Esophagus squamous epithelium (tissue), 5 donors: ENCODE results near the gene LHCGR. TPM values are rescaled to one million over a fixed set of nuclear protein-coding genes. Genes with fewer than 3 reads are reported as not detected.

ENCODE experiments used
- DNase-seq: peaks from one replicate; lab custom pipeline; 2025; lab: John Stamatoyannopoulos, UW
- H3K27ac ChIP-seq, 4 donors: fragments of 200-600 bp; sonication (generic); one replicate each; pipeline ENCODE4 v1.5.1; 2016 to 2019; ENCODE audit warnings: mild to moderate bottlenecking in 1 of 4
- H3K27me3 ChIP-seq, 4 donors: fragments of 200-600 bp; sonication (generic); 1 replicate in 3 of 4; 2 replicates in 1 of 4; pipeline versions ENCODE4 v1.5.1 to v1.6.0; 2017 to 2021; ENCODE audit warnings: antibody characterized with exemption in 1 of 4
- H3K36me3 ChIP-seq, 3 donors: fragments of 200-600 bp; sonication (generic); one replicate each; pipeline ENCODE4 v1.5.1; 2016 to 2019
- H3K4me1 ChIP-seq, 3 donors: fragments of 200-600 bp; sonication (generic); one replicate each; pipeline ENCODE4 v1.5.1; 2017 to 2019
- H3K4me3 ChIP-seq, 4 donors: fragments of 200-600 bp; sonication (generic); 1 replicate in 3 of 4; 2 replicates in 1 of 4; pipeline ENCODE4 v1.5.1; 2016 to 2019; ENCODE audit warnings: mild to moderate bottlenecking in 2 of 4, moderate library complexity in 1 of 4
- H3K9me3 ChIP-seq, 3 donors: fragments of 200-600 bp; sonication (generic); one replicate each; pipeline ENCODE4 v1.5.1; 2016 to 2019
- POLR2A ChIP-seq, 4 donors: fragments of 450-650 bp; IDR thresholded peaks; one replicate each; pipeline ENCODE4 v1.6.1; 2017; ENCODE audit warnings: antibody characterized with exemption in 4 of 4, mild to moderate bottlenecking in 4 of 4, moderate library complexity in 3 of 4
- WGBS, 2 donors: methylation state at CpG; one replicate each; pipeline ENCODE4 v1.1.5; 2018; 5-methylcytosine and 5-hydroxymethylcytosine counted together
- intact Hi-C: fragments of 100-400 bp; cut with DNase I; formaldehyde crosslinking; loops from one replicate; pipeline ENCODE4 v1.15.0; 2022
- total RNA-seq, 4 donors: library from RNA; depleted of rRNA; stranded (reverse); fragments of >200 nt; gene quantifications; one replicate each; pipeline ENCODE4 v1.1.0, GENCODE V29; 2016
- TF ChIP-seq, protein P1 (sequence below), 6 experiments: fragments of 450-650 bp in 4 of 6; fragments of 200-600 bp in 2 of 6; sonication (generic) in 2 of 6; IDR thresholded peaks; one replicate each; pipeline ENCODE4 v1.5.1; 2016 to 2019; ENCODE audit warnings: antibody characterized with exemption in 6 of 6, mild to moderate bottlenecking in 4 of 6, moderate library complexity in 4 of 6
- donor health status: DM: yes; HTN: yes; CAD: no.

Gene LHCGR
- total RNA-seq, 4 donors from 2014 or later, result 0.22 to 0.76 TPM; not detected in 2

DNA sequence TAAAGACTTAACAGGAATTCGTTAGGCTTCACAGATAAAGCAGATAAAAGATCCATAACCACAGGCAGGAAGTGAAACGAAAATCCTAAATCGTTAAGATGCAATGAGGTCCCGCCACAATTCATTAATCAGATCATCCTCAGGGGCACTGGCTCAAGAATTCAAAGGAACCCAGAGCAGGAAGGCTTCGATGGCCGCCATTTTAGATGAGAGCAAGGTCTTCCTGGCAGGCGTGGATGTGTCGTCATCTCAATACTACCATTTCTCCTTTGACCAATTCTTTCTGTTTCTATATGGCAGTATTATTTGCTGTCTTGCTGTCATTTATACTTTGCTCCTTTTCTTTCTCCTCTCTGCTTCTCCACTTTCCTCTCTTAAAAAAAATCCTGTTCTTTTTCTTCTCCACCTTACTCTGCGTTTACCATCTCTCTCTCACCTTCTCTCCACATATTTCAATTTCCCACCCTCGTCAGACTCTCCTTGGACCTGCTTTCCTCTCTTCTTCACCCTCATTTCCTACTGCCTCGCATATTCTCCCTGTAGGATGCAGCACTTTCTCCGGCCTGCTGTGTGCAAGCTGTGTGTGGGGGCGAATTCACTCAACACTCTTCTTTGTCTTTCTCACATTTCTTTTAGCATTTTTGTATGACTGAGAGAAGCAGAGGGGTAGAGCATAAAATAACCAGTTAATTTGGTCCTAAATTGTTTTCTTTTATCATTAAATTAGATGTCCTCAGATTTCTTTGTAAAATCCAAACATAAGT is 35.1 kb upstream of the LHCGR start:
- WGBS, 2 donors, result 73% methylated on average over 13 of the region's 13 CpGs
- intact Hi-C loops, result no loop called here
- TF ChIP-seq, protein P1, sequence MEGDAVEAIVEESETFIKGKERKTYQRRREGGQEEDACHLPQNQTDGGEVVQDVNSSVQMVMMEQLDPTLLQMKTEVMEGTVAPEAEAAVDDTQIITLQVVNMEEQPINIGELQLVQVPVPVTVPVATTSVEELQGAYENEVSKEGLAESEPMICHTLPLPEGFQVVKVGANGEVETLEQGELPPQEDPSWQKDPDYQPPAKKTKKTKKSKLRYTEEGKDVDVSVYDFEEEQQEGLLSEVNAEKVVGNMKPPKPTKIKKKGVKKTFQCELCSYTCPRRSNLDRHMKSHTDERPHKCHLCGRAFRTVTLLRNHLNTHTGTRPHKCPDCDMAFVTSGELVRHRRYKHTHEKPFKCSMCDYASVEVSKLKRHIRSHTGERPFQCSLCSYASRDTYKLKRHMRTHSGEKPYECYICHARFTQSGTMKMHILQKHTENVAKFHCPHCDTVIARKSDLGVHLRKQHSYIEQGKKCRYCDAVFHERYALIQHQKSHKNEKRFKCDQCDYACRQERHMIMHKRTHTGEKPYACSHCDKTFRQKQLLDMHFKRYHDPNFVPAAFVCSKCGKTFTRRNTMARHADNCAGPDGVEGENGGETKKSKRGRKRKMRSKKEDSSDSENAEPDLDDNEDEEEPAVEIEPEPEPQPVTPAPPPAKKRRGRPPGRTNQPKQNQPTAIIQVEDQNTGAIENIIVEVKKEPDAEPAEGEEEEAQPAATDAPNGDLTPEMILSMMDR (IDR thresholded peaks at IDR 0.05), result no peak
- no peak for TF ChIP-seq POLR2A (IDR thresholded peaks at IDR 0.05)
- Histone ChIP-seq H3K9me3 (no peaks in the 10 kb centered on the region), H3K27me3 (no peaks in the 10 kb centered on the region), H3K4me1 (no peaks in the 10 kb centered on the region), H3K36me3 (no peaks in the 10 kb centered on the region), H3K27ac (no peak overlapping the region), H3K4me3 (no peak overlapping the region)
- no peak for DNase-seq

DNA sequence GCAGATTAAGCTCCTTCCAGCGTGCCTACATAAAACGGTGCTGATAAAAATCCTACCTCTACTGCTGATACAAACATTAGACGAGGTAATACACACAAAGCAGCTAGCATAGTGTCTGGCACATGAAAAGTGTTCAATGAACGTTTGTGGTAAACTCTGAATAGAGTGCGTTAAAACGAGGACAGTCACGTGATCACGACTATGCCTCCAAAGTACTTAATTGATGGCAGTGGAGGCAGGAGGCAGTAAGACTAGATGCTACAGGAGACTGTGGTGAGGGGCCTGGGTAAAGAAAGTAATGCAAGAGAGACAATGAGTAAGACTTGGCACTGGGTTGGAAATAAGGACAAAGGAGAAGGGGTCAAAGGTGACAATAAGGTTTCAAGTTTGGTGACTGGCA is 32.1 kb upstream of the LHCGR start:
- Histone ChIP-seq H3K9me3 (no peaks in the 10 kb centered on the region), H3K27me3 (no peaks in the 10 kb centered on the region), H3K4me3 (no peak overlapping the region), H3K27ac (no peak overlapping the region), H3K4me1 (no peaks in the 10 kb centered on the region), H3K36me3 (no peaks in the 10 kb centered on the region)
- intact Hi-C loops, result no loop called here
- no peak for DNase-seq
- 77 to 86% methylated on average over 8 of the region's 8 CpGs for WGBS, 2 donors
- TF ChIP-seq POLR2A (IDR thresholded peaks at IDR 0.05), result no peak
- TF ChIP-seq, protein P1 (IDR thresholded peaks at IDR 0.05), result no peak

DNA sequence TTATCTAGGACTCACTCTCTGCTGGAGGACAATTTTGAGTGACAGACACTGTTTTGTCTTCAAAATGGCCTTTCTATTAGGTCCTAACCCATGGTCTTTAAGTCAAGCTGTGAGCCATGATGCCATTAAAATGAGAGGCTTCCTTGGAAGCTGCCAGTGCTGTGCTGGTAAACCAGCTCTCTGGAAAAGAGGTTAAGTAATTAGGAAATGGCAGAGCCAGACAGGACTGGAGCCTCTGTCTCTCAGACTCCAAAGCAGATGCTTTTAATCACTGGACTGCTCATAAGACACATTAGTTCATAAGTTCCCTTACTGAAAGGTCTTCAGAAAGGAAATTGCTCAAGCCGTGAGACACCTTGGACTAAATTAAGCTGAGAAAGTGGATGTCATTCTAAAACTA is 25.8 kb upstream of the LHCGR start:
- TF ChIP-seq, protein P1 (IDR thresholded peaks at IDR 0.05), result no peak
- TF ChIP-seq POLR2A (IDR thresholded peaks at IDR 0.05), result no peak
- no peaks in the 10 kb centered on the region for H3K9me3 ChIP-seq
- no peak overlapping the region for H3K27ac ChIP-seq
- H3K4me3 ChIP-seq, result no peak overlapping the region
- H3K27me3 ChIP-seq, result no peaks in the 10 kb centered on the region
- intact Hi-C loops, result no loop called here
- H3K4me1 ChIP-seq, result no peaks in the 10 kb centered on the region
- no peaks in the 10 kb centered on the region for H3K36me3 ChIP-seq
- no peak for DNase-seq
- 78 to 83% methylated on average over 1 of the region's 1 CpG for WGBS, 2 donors

DNA sequence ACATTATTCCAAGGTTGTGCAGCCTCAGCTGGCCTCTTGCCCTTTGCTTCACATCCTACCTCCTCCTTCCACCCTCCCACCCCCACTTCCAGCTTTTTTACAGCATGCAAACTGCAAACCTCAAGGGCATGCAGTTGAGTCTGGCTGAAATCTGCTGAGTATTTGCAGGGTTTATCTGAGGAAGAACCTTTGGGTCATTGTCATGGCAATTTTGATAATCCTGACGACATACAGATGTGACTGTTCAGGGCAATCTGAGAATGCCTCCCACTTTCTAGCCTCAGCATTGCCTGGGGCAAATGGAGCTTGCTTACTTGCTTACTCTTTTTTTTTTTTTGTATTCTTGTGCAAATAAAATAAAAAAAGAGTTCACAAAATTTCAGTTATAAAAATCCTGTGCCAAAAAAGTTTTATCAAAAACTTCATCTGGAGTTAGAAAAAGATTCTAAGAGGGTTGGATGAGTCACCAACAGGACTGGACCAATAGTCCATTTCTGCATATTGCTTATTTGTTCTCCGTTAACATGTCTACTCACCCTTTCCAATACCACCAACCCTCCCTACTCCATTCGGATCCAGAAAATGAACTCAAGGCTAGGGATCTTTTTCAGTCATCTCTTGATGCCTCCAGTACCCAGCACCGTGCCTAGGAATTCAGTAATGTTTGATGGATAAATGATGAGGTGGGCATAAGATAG is 23.6 kb upstream of the LHCGR start:
- no peaks in the 10 kb centered on the region for H3K27me3 ChIP-seq
- WGBS, 2 donors, result 50 to 62% methylated on average over 4 of the region's 4 CpGs
- no peaks in the 10 kb centered on the region for H3K9me3 ChIP-seq
- H3K4me3 ChIP-seq, result no peak overlapping the region
- no peaks in the 10 kb centered on the region for H3K36me3 ChIP-seq
- intact Hi-C loops, result no loop called here
- TF ChIP-seq, protein P1 (IDR thresholded peaks at IDR 0.05), result no peak
- TF ChIP-seq POLR2A (IDR thresholded peaks at IDR 0.05), result no peak
- no peak overlapping the region for H3K27ac ChIP-seq
- no peaks in the 10 kb centered on the region for H3K4me1 ChIP-seq
- no peak for DNase-seq

DNA sequence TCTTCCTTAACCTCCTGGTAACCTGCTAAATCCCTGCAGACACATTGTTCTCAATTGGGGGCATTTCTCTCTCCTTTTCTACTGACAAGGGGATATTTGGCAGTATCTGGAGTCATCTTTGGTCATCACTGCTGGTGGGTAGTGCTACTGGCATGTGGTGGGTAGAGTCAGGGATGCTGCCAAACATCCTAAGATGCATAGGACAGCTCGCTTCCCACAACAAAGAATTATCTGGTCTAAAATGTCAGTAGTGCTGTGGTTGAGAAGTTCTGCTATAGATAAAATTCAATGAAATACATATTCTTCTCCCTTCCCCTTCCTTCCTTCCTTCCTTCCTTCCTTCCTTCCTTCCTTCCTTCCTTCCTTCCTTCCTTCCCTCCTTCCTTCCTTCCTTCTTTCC is 18.7 kb upstream of the LHCGR start:
- Histone ChIP-seq H3K27ac (no peak overlapping the region), H3K36me3 (no peaks in the 10 kb centered on the region), H3K4me3 (no peak overlapping the region), H3K9me3 (no peaks in the 10 kb centered on the region), H3K4me1 (no peaks in the 10 kb centered on the region), H3K27me3 (no peaks in the 10 kb centered on the region)
- 60 to 73% methylated on average over 1 of the region's 1 CpG for WGBS, 2 donors
- DNase-seq, result no peak
- no peak for TF ChIP-seq POLR2A (IDR thresholded peaks at IDR 0.05)
- TF ChIP-seq, protein P1 (IDR thresholded peaks at IDR 0.05), result no peak
- intact Hi-C loops, result no loop called here
